Gastrocnemius medialis (tissue), 4 donors: ENCODE data around the gene PPEF1. TPM values are rescaled to one million over a fixed set of nuclear protein-coding genes. Genes with fewer than 3 reads are reported as not detected.

Source experiments
- ATAC-seq, 2 donors: fragments of 150-250 bp; one replicate each; pipeline ENCODE4 v1.9.1; 2016
- DNase-seq, 2 donors: peaks; one replicate each; pipeline ENCODE4 v3.0.0-alpha.2; 2019
- H3K27ac ChIP-seq, 4 donors: fragments of 200-600 bp; sonication (generic); 1 replicate in 1 of 4; 2 replicates in 3 of 4; pipeline ENCODE4 v1.5.1; 2016 to 2018; ENCODE audit warnings: mild to moderate bottlenecking in 2 of 4, moderate library complexity in 1 of 4
- H3K27me3 ChIP-seq, 3 donors: fragments of 200-600 bp; sonication (generic) in 2 of 3; 1 replicate in 1 of 3; 2 replicates in 2 of 3; pipeline versions ENCODE4 v1.5.1 to v1.6.0; 2016 to 2019; ENCODE audit warnings: mild to moderate bottlenecking in 1 of 3, moderate library complexity in 1 of 3
- H3K36me3 ChIP-seq, 2 donors: fragments of 200-600 bp; sonication (generic) in 1 of 2; one replicate each; pipeline ENCODE4 v1.5.1; 2017 to 2018
- H3K4me1 ChIP-seq, 2 donors: fragments of 200-600 bp; sonication (generic) in 1 of 2; one replicate each; pipeline ENCODE4 v1.5.1; 2016 to 2017; ENCODE audit warnings: mild to moderate bottlenecking in 2 of 2
- H3K4me3 ChIP-seq, 4 donors: fragments of 200-600 bp; sonication (generic) in 3 of 4; 1 replicate in 1 of 4; 2 replicates in 3 of 4; pipeline ENCODE4 v1.5.1; 2016 to 2019; ENCODE audit warnings: mild to moderate bottlenecking in 2 of 4
- H3K9me3 ChIP-seq, 3 donors: fragments of 200-600 bp; sonication (generic) in 2 of 3; 1 replicate in 1 of 3; 2 replicates in 2 of 3; pipeline ENCODE4 v1.5.1; 2016 to 2019
- POLR2A ChIP-seq, 2 donors: fragments of 450-650 bp; IDR thresholded peaks; one replicate each; pipeline ENCODE4 v1.6.1; 2017; ENCODE audit warnings: antibody characterized with exemption in 2 of 2, mild to moderate bottlenecking in 2 of 2, moderate library complexity in 2 of 2
- in situ Hi-C, 4 donors: fragments of 200-750 bp; cut with MboI; loops; one replicate each; pipeline versions ENCODE4 v1.15.0 to v1.8.0; 2017; ENCODE audit warnings: low sequenced_read_pairs in 4 of 4
- intact Hi-C: fragments of 100-400 bp; cut with DNase I; formaldehyde crosslinking; loops from one replicate; pipeline ENCODE4 v1.15.1; 2023; ENCODE audit warnings: low total_unique reads
- total RNA-seq, 4 donors: library from RNA; depleted of rRNA; stranded (reverse); fragments of >200 nt; gene quantifications; one replicate each; pipeline versions ENCODE4 v1.1.0 to v1.2.3, GENCODE V29; 2016
- TF ChIP-seq, protein P1 (sequence below), 5 experiments: fragments of 450-650 bp in 3 of 5; fragments of 200-600 bp in 2 of 5; sonication (generic) in 2 of 5; IDR thresholded peaks in 4 of 5; conservative IDR thresholded peaks in 1 of 5; 1 replicate in 4 of 5; 2 replicates in 1 of 5; pipeline ENCODE4 v1.5.1; 2016 to 2019; ENCODE audit warnings: antibody characterized with exemption in 5 of 5, mild to moderate bottlenecking in 3 of 5, moderate library complexity in 3 of 5

The PPEF1 gene
- total RNA-seq, 4 donors from 2014 or later = 1.8 TPM; not detected in 3

GRCh38 chrX:18682979-18683387 lies 24.5 kb upstream of the PPEF1 start:
- no peak for ATAC-seq
- TF ChIP-seq POLR2A (IDR thresholded peaks at IDR 0.05) = no peak
- TF ChIP-seq, protein P1, sequence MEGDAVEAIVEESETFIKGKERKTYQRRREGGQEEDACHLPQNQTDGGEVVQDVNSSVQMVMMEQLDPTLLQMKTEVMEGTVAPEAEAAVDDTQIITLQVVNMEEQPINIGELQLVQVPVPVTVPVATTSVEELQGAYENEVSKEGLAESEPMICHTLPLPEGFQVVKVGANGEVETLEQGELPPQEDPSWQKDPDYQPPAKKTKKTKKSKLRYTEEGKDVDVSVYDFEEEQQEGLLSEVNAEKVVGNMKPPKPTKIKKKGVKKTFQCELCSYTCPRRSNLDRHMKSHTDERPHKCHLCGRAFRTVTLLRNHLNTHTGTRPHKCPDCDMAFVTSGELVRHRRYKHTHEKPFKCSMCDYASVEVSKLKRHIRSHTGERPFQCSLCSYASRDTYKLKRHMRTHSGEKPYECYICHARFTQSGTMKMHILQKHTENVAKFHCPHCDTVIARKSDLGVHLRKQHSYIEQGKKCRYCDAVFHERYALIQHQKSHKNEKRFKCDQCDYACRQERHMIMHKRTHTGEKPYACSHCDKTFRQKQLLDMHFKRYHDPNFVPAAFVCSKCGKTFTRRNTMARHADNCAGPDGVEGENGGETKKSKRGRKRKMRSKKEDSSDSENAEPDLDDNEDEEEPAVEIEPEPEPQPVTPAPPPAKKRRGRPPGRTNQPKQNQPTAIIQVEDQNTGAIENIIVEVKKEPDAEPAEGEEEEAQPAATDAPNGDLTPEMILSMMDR (IDR thresholded peaks at IDR 0.05 in 4 of 5, conservative IDR thresholded peaks at IDR 0.05 in 1 of 5) = no peak
- in situ Hi-C loops = loop anchor here in 3 of 4 donors (25.0 kb wide), 2 partner anchors 204 to 271 kb away; no protein-coding TSS in a partner anchor
- H3K4me3 ChIP-seq = no peak overlapping the region
- no peaks in the 10 kb centered on the region for H3K9me3 ChIP-seq
- intact Hi-C loops = no loop called here
- no peak for DNase-seq
- H3K36me3 ChIP-seq = no peaks in the 10 kb centered on the region
- no peaks in the 10 kb centered on the region for H3K4me1 ChIP-seq
- H3K27me3 ChIP-seq = no peaks in the 10 kb centered on the region
- H3K27ac ChIP-seq = no peak overlapping the region

DNA sequence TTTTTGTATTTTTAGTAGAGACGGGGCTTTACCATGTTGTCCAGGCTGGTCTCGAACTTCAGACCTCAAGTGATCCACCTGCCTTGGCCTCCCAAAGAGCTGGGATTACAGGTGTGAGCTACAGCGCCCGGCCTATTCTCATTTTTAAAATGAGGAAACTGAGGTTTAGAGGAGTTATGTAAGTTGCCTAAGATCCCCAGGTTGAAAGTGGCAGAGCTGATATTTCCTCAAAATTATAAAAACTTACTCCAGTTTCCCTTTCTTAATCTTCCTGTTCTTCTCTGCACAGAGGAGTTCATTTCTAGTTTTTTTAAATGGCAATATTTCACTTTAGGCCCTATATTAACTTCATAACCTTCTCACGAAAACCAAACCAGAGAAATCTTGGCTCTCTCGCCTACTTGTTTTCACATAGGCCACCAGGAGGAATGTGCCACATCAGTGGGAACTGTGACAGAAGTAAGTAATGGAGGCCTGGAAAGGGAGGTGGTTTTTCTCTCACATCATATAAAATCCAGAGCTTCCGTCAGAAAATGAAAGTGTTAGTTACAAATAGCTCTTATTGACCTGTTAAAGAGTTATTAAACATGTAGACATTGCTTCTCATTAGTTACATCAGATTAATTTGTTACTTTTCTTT lies 19.5 kb upstream of the PPEF1 start:
- no peaks in the 10 kb centered on the region for H3K36me3 ChIP-seq
- DNase-seq = no peak
- intact Hi-C loops (no loop called here), in situ Hi-C loops (loop anchor here in 3 of 4 donors (25.0 kb wide), 2 partner anchors 199 to 276 kb away; no protein-coding TSS in a partner anchor)
- TF ChIP-seq, protein P1 (IDR thresholded peaks at IDR 0.05 in 4 of 5, conservative IDR thresholded peaks at IDR 0.05 in 1 of 5) = no peak
- TF ChIP-seq POLR2A (IDR thresholded peaks at IDR 0.05) = no peak
- no peak overlapping the region for H3K27ac ChIP-seq
- H3K27me3 ChIP-seq = no peaks in the 10 kb centered on the region
- H3K4me1 ChIP-seq = no peaks in the 10 kb centered on the region
- ATAC-seq = no peak
- H3K9me3 ChIP-seq = no peaks in the 10 kb centered on the region
- no peak overlapping the region for H3K4me3 ChIP-seq

- no peak overlapping the region for H3K4me3 ChIP-seq
- ATAC-seq (no peak), DNase-seq (no peak)
- intact Hi-C loops (no loop called here), in situ Hi-C loops (loop anchor here in 3 of 4 donors (25.0 kb wide), 2 partner anchors 196 to 279 kb away; no protein-coding TSS in a partner anchor)
- H3K4me1 ChIP-seq = no peaks in the 10 kb centered on the region
- H3K36me3 ChIP-seq = no peaks in the 10 kb centered on the region
- no peak overlapping the region for H3K27ac ChIP-seq
- no peaks in the 10 kb centered on the region for H3K27me3 ChIP-seq
- TF ChIP-seq POLR2A (IDR thresholded peaks at IDR 0.05) = no peak
- TF ChIP-seq, protein P1 (IDR thresholded peaks at IDR 0.05 in 4 of 5, conservative IDR thresholded peaks at IDR 0.05 in 1 of 5) = no peak
- H3K9me3 ChIP-seq = no peaks in the 10 kb centered on the region
These were observed 16.0 kb upstream of the PPEF1 start for GRCh38 chrX:18691431-18691830.

DNA sequence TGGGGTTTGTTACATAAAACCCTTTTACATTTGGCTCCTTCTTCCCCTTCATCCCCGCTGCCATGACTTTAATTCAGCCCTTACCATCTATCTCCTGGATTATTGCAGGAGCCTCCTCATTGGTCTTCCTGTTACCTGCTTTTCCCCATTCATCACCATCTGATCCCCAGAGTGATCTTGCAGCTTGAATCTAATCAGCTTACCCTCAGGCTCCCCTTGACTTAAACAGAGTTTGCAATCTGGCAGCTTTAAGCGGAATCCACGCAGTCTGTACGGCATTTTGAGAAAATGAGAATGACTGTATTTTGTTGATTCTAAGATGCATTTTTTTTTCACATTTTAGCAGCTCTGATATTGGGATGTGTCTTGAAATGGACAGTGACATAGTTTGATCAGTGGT lies 14.9 kb upstream of the PPEF1 start:
- no peak for DNase-seq
- in situ Hi-C loops = loop anchor here in 3 of 4 donors (25.0 kb wide), 2 partner anchors 195 to 280 kb away; no protein-coding TSS in a partner anchor
- TF ChIP-seq, protein P1 (IDR thresholded peaks at IDR 0.05 in 4 of 5, conservative IDR thresholded peaks at IDR 0.05 in 1 of 5) = no peak
- TF ChIP-seq POLR2A (IDR thresholded peaks at IDR 0.05) = no peak
- Histone ChIP-seq H3K27me3 (no peaks in the 10 kb centered on the region), H3K36me3 (no peaks in the 10 kb centered on the region), H3K4me1 (no peaks in the 10 kb centered on the region), H3K27ac (no peak overlapping the region), H3K9me3 (no peaks in the 10 kb centered on the region), H3K4me3 (no peak overlapping the region)
- ATAC-seq = no peak
- intact Hi-C loops = no loop called here
